WERI-Rb-1 (cell line): ENCODE measurements around the gene SIRT2.
"Not testable (repeated sequence)": the region's sequence is repeated elsewhere in the genome, so short reads cannot be mapped to it uniquely, and the experiment has no call there.

Experiments
- DNase-seq: peaks from one replicate; pipeline ENCODE4 v3.0.0-alpha.2; 2020
- H3K27ac ChIP-seq: fragments of 250-450 bp; sonication (Bioruptor Pico); 2 replicates; pipeline ENCODE4 v1.5.1; 2020; ENCODE audit warnings: mild to moderate bottlenecking, moderate library complexity
- H3K27me3 ChIP-seq: fragments of 250-450 bp; sonication (Bioruptor Pico); 2 replicates; pipeline ENCODE4 v1.5.1; 2021; ENCODE audit warnings: mild to moderate bottlenecking, low read depth, moderate library complexity; ENCODE audit not compliant: insufficient read depth, severe bottlenecking
- H3K36me3 ChIP-seq: fragments of 250-450 bp; sonication (Bioruptor Pico); 2 replicates; pipeline ENCODE4 v1.5.1; 2020; ENCODE audit warnings: mild to moderate bottlenecking, moderate library complexity
- H3K4me3 ChIP-seq: 2 replicates; pipeline ENCODE4 v1.5.1; 2011; ENCODE audit warnings: low read depth, mild to moderate bottlenecking, control low read depth, low read length
- H3K9me3 ChIP-seq: fragments of 250-450 bp; sonication (Bioruptor Pico); 2 replicates; pipeline ENCODE4 v1.5.1; 2021; ENCODE audit warnings: mild to moderate bottlenecking, moderate library complexity; ENCODE audit not compliant: severe bottlenecking
- TF ChIP-seq, protein P1 (sequence below): IDR thresholded peaks from 2 replicates; pipeline ENCODE4 v1.5.1; 2011; ENCODE audit warnings: low read depth, mild to moderate bottlenecking, control low read depth, inconsistent platforms, low read length

SIRT2 gene

DNA sequence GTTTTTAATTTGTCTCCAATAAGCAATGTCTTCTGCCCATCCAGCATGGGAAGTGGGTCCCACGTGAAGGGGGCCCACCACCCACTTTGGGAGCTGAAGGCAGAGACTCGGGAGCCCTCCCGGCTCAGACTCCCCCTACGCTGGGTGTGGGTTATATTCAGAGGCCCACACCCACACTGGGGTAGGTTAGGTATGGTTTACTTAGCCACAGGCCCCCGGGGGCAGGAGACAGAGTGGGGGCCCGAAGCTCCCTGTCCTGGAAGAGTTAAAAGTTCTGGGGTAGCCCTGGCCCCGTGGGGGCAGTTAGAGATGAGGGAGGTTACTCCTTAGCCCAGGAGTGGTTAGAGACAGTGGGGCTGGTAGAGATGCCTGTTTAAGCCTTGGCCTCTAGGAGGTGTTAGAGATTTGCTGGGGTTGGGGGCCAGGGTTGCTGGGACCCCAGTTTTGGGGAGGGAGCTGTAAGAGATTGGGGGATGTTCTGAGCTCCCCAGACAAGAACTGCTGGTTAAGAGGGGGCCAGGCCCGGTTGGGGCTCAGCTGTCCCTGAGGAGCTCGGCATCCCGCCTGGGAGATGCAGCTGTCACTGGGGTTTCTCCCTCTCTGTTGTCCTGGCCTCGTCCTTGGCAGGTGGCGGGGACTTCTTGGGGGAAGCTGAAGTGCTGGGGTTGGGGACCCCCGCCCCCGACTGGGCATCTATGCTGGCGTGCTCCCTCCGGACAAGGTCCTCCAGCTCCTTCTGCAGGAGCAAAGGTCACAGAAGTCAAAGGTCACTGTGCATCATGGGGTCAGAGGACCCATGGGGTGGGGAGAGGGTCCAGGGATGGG lies 20.6 kb downstream of the SIRT2 start:
- TF ChIP-seq, protein P1, sequence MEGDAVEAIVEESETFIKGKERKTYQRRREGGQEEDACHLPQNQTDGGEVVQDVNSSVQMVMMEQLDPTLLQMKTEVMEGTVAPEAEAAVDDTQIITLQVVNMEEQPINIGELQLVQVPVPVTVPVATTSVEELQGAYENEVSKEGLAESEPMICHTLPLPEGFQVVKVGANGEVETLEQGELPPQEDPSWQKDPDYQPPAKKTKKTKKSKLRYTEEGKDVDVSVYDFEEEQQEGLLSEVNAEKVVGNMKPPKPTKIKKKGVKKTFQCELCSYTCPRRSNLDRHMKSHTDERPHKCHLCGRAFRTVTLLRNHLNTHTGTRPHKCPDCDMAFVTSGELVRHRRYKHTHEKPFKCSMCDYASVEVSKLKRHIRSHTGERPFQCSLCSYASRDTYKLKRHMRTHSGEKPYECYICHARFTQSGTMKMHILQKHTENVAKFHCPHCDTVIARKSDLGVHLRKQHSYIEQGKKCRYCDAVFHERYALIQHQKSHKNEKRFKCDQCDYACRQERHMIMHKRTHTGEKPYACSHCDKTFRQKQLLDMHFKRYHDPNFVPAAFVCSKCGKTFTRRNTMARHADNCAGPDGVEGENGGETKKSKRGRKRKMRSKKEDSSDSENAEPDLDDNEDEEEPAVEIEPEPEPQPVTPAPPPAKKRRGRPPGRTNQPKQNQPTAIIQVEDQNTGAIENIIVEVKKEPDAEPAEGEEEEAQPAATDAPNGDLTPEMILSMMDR: 0 out of 2 replicates have a peak, but pooled peaks have one; percentile 10
- no peaks in the 10 kb centered on the region for H3K9me3 ChIP-seq
- H3K36me3 ChIP-seq: no peaks in the 10 kb centered on the region
- no peak for DNase-seq
- H3K27ac ChIP-seq: peak overlapping the region; percentile 78
- no peak overlapping the region for H3K4me3 ChIP-seq
- H3K27me3 ChIP-seq: no peaks in the 10 kb centered on the region

DNA sequence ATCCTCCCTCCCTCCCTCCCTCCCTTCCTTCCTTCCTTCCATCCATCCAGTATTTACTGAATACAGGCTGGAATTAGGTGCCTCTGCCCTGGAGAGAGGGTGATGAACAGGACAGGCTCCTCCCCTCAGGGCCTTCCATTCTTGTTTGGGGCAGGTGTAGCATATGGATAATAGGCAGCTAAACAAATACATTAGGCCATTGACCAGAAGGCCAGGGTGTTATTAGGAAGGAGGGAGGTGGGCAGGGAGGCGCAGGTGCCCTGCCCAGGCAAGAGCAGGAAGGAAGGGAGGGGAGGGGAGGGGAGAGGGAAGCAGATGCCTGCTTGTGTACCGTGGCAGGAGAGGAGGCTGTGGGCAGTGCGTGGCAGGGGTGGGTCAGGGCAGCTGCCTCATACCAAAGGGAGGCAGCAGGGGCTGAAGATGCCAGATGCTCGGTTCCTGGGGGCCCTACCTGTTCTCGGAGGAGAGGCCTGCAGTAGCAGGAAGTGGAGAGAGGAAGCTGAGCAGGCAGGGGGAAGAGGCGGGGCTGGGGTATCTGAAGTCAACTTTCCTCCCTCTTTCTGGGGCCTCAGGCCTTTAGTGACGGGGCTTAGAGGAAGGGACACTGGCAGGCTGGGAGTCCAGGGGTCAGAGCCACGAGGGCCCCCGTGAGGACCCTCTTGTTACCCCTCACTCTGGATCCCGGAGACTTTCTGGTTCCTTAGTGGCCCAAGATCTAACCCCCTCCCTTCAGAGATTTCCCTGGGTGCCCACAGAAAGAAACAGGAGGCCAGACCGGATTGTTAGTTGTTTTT lies 21.4 kb downstream of the SIRT2 start, which contains the start of gene RINL:
TSS of gene RINL (minus strand) at position 495 of the 794 bp plus-strand sequence. CDS start 1,533 bp downstream, outside the sequence.
- H3K27me3 ChIP-seq: no peaks in the 10 kb centered on the region
- peak; percentile 55 for DNase-seq
- TF ChIP-seq, protein P1: no peak
- peak within 1 kb of the TSS; percentile 78 for H3K27ac ChIP-seq
- H3K36me3 ChIP-seq: no peaks in the 10 kb centered on the region
- H3K9me3 ChIP-seq: no peaks in the 10 kb centered on the region
- H3K4me3 ChIP-seq: no peak within 1 kb of the TSS

- TF ChIP-seq, protein P1: 0 out of 2 replicates have a peak, but pooled peaks have one; percentile 5
- Histone ChIP-seq H3K27ac (no peak overlapping the region), H3K4me3 (no peak overlapping the region), H3K9me3 (no peaks in the 10 kb centered on the region), H3K27me3 (no peaks in the 10 kb centered on the region), H3K36me3 (no peaks in the 10 kb centered on the region)
- DNase-seq: no peak
Measured at GRCh38 chr19:38875656-38876395, 23.6 kb downstream of the SIRT2 start.

GRCh38 chr19:38873400-38873799 lies 26.0 kb downstream of the SIRT2 start:
- H3K36me3 ChIP-seq: not testable (repeated sequence)

DNA sequence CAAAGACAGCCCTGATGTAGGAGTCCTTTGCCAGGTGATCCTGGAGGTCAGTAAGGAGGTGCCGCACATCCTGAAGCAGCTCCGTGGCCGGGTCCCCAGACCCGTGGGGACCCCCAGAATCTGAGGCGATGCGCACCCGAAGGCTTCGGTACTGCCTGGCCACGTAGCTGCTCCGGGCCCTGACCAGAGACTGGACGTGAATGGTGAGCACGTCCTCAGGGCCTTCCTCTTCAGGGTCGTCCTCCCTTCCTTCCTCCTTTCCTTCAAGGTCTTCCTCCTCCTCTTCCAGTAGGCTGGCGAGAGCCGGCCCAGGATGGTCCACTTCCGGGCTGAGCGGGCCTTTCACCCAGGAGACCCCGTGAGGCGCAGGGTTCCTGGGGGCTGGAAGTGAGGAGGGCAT lies 28.8 kb downstream of the SIRT2 start:
- H3K27me3 ChIP-seq: no peaks in the 10 kb centered on the region
- TF ChIP-seq, protein P1: no peak
- H3K4me3 ChIP-seq: no peak overlapping the region
- no peak overlapping the region for H3K27ac ChIP-seq
- no peaks in the 10 kb centered on the region for H3K9me3 ChIP-seq
- DNase-seq: no peak
- H3K36me3 ChIP-seq: no peaks in the 10 kb centered on the region

More at GRCh38 chr19:38873400-38873799, 26.0 kb downstream of the SIRT2 start:
- not testable (repeated sequence) for H3K9me3 ChIP-seq, H3K27me3 ChIP-seq, H3K4me3 ChIP-seq, H3K27ac ChIP-seq, DNase-seq
